Stimulated activated CD4-positive, alpha-beta T cell treated with anti-CD3 and anti-CD28 coated beads, Interleukin-4, amount 100 ng/mL, for 48 hours (primary cell): ENCODE data around the gene PAX6.
"Not testable (repeated sequence)": the region's sequence is repeated elsewhere in the genome, so short reads cannot be mapped to it uniquely, and the experiment has no call there.

Experiments used
- DNase-seq, 2 donors: peaks; one replicate each; pipeline ENCODE4 v3.0.0-alpha.2; 2020; ENCODE audit warnings: low read depth in 2 of 2

Gene PAX6

GRCh38 chr11:31767685-31768084 is 43.4 kb downstream of the PAX6 start:
- no peak for DNase-seq

GRCh38 chr11:31767066-31767465 is 44.1 kb downstream of the PAX6 start:
- DNase-seq: no peak

DNA sequence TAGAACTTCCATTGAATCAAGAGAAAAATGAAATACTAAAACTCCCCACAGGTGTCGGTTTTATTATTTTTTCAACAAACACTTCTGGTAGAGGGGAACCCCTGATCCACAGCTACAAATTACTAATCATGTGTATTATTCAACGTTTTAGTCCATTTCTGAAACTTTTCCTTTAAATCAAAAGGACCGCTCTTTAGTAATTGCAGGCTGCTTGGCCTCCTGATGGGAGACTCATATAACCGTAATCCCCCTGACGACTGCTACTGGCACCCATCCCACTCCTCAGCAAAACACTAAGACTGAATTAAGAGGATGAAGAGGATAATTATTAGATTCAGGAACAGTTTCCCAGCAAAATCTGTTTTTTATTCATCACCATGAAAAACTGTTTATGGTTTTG is 46.4 kb downstream of the PAX6 start:
- no peak for DNase-seq

- DNase-seq: no peak
These were observed 46.9 kb downstream of the PAX6 start for GRCh38 chr11:31764261-31764660.

DNA sequence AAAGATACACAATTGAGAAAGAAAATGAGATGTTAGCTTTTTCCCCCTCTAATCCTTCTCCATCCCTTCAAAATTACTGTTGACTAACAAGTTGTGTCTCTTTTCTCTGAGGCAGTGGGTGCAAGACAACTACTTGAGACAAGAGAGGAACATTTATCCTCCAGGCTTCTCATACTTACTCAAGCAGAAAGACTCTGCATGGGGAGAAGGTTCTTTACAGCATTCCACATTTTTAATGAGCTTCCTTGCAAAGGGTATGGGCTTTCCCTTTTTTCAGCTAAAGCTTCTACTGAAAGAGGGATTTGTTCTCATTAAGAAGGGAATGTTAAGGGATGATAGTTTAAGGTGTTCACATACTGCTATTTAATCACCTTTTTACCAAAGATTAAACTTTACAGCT is 47.8 kb downstream of the PAX6 start:
- no peak for DNase-seq

DNA sequence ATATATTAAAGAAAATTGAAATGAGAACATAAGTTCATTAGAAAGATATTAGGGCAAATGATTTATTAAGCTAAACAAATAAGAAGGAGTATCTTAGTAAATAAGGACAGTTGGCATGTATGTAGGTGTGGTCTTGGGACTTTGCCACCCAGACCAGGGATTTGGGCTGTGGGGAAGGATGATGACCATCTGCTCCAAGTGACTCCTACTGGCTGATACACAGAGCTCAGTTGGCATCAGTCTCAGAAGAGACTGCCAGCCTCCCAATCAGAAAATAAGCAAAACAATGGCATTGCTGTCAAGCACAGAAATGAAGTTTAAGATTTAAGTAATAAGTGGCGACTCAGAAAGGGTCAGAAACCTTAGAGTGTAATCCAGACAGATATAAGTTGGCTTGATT is 49.5 kb downstream of the PAX6 start:
- DNase-seq: no peak

DNA sequence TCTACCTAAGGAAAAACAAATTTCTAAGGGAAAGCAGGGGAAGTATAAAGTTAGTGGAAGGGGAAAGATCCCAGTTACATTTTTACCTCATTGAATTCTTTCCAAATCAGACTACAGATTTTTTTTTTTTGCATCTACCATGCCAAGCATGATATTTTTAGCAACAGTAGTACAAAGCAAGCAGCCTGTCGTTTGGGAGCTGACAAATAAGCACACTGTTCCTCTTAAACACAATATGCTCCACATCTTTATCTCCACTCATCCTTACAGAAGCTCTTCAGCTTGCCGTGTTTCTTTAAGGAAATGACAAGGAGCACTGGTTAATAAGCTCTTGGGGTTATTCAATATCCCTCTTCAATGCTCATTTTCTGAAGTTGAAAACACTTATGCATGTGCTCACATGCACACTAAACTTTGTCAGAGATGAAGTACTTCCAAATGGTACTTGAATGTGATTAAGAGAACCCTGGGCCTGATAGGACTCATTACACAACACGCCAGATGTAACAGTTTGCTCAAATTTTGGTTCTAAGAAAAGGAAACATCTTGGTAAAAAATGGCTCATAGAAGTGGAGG is 53.8 kb downstream of the PAX6 start:
- DNase-seq: no peak

GRCh38 chr11:31747581-31747980 is 63.5 kb downstream of the PAX6 start:
- DNase-seq: no peak

DNA sequence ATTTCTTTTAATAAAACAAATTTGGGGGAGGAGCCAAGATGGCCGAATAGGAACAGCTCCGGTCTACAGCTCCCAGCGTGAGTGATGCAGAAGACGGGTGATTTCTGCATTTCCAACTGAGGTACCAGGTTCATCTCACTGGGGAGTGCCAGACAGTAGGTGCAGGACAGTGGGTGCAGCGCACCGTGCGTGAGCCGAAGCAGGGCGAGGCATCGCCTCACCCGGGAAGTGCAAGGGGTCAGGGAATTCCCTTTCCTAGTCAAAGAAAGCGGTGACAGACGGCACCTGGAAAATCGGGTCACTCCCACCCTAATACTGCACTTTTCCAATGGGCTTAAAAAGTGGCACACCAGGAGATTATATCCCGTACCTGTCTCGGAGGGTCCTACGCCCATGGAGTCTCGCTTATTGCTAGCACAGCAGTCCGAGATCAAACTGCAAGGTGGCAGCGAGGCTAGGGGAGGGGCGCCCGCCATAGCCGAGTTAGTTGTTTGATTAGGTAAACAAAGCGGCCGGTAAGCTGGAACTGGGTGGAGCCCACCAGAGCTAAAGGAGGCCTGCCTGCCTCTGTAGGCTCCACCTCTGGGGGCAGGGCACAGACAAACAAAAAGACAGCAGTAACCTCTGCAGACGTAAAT is 70.3 kb downstream of the PAX6 start:
- not testable (repeated sequence) for DNase-seq

GRCh38 chr11:31740131-31740530 is 71.0 kb downstream of the PAX6 start:
- DNase-seq: no peak
